ENCODE results near the gene UST.

The UST gene

GRCh38 chr6:148746363-148747144, at the start of gene UST:
TSS of gene UST (plus strand) at chr6:148747030. CDS start at chr6:148747431, 401 bp downstream.
- no peak for DNase-seq (ENCODE audit: low read depth)

- no peak for DNase-seq (ENCODE audit: low read depth)
These were observed 48.9 kb upstream of the UST start for GRCh38 chr6:148697895-148698440.

- DNase-seq (ENCODE audit: low read depth) = no peak
These were observed 48.1 kb upstream of the UST start for GRCh38 chr6:148698671-148699180.

- no peak for DNase-seq (ENCODE audit: low read depth)
These were observed 46.6 kb upstream of the UST start for GRCh38 chr6:148700047-148700715.

- DNase-seq (ENCODE audit: low read depth) = no peak
These were observed 46.0 kb upstream of the UST start for GRCh38 chr6:148700741-148701311.

- DNase-seq (ENCODE audit: low read depth) = no peak
These were observed 45.5 kb upstream of the UST start for GRCh38 chr6:148701375-148701774.

- DNase-seq (ENCODE audit: low read depth) = no peak
These were observed 42.9 kb upstream of the UST start for GRCh38 chr6:148703900-148704299.

DNA sequence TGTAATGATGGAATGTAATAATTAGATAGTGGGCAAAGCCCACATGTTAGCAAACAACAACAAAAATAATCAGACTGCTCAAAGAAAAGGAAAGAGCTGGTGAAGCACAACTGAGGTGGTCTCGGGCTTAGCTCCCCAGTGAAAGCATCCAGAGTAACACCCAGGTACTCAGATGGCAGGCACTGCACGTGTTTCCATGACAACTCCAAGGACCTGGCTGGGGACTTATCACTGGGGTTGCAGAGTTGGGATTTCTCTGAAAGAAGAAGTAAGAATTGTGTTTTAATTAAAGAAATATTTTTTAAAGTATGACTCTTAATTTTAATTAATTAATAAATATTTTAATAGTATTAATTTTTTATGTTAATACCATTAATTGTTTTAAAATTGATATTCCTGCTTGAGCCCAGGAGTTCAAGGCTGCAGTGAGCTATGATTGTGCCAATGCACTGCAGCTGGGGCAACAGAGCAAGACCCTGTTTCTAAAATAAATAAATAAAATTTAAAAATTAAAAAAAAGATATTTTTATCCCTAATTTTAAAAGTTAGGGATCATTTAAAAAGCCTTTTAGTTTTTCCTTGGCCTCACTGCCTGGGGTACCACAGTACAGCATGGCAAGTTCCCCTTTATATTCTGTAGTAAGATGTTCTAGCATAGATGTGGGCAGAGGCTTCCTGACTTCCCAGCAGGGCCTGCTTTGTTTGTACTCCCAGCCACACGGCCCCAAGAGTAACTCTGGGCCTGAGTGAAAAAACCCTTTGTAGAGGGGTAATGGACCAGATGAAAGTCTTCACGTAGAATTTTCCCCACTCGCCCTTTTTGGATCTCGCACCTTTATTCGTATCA, 42.2 kb upstream of the UST start:
- DNase-seq (ENCODE audit: low read depth) = no peak

GRCh38 chr6:148708707-148709106, 38.1 kb upstream of the UST start:
- no peak for DNase-seq (ENCODE audit: low read depth)

DNA sequence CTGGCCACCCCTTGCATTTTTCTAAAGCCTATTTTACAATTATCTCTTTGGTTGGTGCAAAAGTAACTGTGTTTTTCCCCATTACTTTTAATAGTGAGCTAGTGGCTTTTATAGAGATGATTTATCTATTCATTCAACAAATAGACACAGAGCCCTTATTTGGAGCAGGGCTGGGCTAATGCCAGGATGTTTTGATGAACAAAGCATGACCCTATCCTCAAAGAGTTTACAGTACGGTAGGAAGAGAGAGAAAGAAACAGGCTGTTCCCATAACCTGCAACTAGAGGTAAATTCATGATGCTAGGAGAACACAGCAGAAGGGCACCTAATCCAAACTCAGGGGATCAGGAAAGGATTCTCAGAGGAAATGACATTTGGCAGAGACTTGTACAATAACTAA, 37.3 kb upstream of the UST start:
- DNase-seq (ENCODE audit: low read depth) = no peak

GRCh38 chr6:148711833-148712654, 34.8 kb upstream of the UST start:
- DNase-seq (ENCODE audit: low read depth) = no peak

DNA sequence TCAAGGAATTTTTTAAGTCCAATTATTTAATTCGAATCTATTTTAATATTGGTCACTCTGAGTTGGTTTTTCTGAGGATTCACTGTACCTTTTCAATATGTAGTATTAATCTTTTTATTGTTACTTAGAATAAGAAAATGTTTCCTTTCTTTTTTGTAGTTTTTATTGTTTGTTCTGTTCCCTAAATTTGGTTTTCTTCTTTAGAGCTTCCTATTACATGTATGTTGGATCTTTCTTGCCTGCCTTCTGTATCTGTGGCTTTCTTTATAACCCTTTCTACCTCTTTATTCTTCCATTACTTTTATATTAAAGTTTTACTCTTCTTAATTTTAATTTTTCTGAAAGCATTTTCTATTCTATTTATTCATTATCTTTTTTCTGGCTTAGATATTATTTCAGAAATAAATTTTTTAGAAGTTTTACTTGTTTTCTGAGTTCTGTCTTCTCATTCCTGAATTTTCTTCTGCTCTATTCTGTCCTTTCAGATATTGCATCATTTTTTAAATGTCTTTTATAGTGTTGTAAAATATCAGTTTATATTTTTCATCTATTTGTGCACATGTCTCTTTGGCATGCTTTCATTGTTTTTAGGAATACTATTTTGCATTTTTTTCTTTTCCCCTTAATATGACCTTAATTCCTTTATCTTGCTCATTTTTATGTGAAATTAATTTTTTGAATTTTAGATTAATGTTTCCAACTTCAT, 33.6 kb upstream of the UST start:
- no peak for DNase-seq (ENCODE audit: low read depth)

DNA sequence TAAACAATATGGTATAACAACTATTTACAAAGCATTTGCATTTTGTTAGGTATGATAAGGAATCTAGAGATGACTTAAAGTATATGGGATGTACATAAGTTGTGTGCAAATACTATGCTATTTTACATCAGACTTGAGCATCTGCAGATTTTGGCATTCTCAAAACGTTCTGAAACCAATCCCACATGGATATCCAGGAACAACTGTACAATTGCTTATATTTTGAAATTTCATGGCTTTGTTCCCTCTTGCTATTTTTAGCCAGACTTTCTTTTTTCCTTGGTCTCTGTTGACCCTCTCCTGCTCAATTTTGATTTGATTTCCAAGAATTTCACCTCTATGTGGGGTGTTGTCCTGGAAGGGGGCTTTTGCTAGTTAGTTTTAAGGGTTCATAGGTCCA, 32.9 kb upstream of the UST start:
- DNase-seq (ENCODE audit: low read depth) = no peak

- DNase-seq (ENCODE audit: low read depth) = no peak
These were observed 30.0 kb upstream of the UST start for GRCh38 chr6:148716811-148717210.

GRCh38 chr6:148720406-148720805, 26.4 kb upstream of the UST start:
- DNase-seq (ENCODE audit: low read depth) = no peak

- no peak for DNase-seq (ENCODE audit: low read depth)
These were observed 25.9 kb upstream of the UST start for GRCh38 chr6:148720897-148721296.

DNA sequence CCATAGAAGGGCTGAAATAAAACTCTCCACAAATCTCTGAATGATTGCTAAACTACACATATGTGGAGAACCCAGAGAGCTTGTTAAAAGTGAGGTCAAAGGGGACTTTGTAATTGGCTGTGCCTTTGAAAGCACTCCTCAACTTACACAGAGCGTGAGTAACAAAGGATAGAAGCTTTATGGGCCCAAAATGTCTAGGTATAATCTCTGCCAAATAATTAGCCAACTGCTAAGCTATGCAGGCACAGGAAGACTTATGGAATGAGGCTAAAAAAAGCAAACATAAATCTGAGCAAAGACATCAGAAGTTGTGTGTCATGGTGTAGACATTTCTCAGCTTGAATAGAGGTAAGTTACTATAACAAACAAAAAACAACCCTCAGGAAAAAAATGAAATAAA, 23.3 kb upstream of the UST start:
- DNase-seq (ENCODE audit: low read depth) = no peak

GRCh38 chr6:148724428-148724827, 22.4 kb upstream of the UST start:
- no peak for DNase-seq (ENCODE audit: low read depth)

DNA sequence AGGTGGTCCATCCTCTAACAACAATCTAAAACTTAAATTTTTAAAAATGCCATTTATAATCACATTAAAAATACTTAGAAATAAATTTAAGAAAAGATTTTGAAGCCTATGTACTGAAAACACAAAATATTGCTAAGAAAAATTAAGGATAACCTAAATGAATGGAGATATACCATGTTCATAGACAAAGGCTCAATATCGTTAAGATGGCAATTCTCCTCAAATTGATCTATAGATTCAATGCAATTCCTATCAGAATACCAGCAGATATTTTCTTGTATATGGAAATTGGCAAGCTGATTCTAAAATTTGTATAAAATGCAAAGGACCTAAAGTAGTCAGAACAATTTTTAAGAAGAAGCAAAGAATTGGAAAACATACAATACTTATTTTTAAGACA, 19.7 kb upstream of the UST start:
- no peak for DNase-seq (ENCODE audit: low read depth)

DNA sequence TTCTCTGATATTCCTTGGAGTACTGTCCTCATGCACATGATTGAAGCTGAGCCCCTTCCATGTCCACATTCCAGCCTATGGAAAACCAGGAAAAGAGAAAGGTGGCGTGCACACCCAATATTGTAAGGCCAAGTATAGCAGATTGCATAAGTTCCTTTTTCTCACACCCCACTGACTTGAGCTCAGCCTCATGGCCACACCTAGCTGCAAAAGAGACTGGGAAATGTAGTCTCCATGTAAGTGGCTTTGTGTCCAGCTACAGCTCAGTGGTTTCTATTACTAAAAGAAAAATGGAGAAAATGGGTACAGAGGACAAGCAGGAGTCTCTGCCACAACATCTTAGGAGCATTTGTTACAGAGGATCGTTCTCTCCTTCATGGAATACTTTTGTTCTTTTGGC, 10.8 kb upstream of the UST start:
- no peak for DNase-seq (ENCODE audit: low read depth)
